Measurements from ENCODE around the gene AMDHD2.

AMDHD2 gene

GRCh38 chr16:2523801-2524231, 3.6 kb downstream of the AMDHD2 start:
- Histone ChIP-seq H3K4me1 (ENCODE audit: control insufficient read depth, insufficient read depth, low read length) (peaks cover 6% of the 10 kb centered on the region; the same call in 1 of the 2 replicates), H3K36me3 (ENCODE audit: control insufficient read depth, insufficient read depth, low read length) (peaks cover 52% of the 10 kb centered on the region), H3K9ac (ENCODE audit: low read depth, low read length) (no peak overlapping the region), H3K9me3 (ENCODE audit: control insufficient read depth, insufficient read depth, low read length) (no peaks in the 10 kb centered on the region), H3K27ac (ENCODE audit: low read depth, low read length) (no peak overlapping the region), H3K4me3 (ENCODE audit: low read depth, low read length) (no peak overlapping the region), H3K27me3 (ENCODE audit: control insufficient read depth, insufficient read depth, low read length) (no peaks in the 10 kb centered on the region)

- Histone ChIP-seq H3K27me3 (ENCODE audit: control insufficient read depth, insufficient read depth, low read length) (no peaks in the 10 kb centered on the region), H3K4me3 (ENCODE audit: low read depth, low read length) (no peak overlapping the region), H3K36me3 (ENCODE audit: control insufficient read depth, insufficient read depth, low read length) (peaks cover 58% of the 10 kb centered on the region), H3K27ac (ENCODE audit: low read depth, low read length) (no peak overlapping the region), H3K4me1 (ENCODE audit: control insufficient read depth, insufficient read depth, low read length) (peaks cover 6% of the 10 kb centered on the region; the same call in 1 of the 2 replicates), H3K9ac (ENCODE audit: low read depth, low read length) (no peak overlapping the region), H3K9me3 (ENCODE audit: control insufficient read depth, insufficient read depth, low read length) (no peaks in the 10 kb centered on the region)
Observed at GRCh38 chr16:2524339-2524938, 4.3 kb downstream of the AMDHD2 start.

DNA sequence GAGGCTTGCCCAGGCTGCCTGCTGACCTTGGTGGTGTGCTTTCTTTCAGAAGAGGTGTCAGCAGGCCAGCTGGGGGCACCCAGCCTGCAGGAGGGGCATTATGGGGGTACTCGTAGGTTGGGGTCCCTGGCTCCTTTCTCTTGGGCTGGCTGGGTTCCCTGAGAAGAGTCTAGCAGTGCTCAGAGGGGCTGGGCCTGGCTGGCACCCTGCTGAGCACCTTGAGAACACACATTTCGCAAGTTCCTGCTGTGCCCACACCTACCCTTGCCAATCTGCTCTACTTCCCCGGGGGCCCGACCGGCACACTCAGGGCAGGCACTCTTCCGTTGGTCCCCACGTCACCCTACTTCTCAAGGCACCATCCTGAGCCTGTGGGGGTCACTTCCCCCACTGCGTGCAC, 6.0 kb downstream of the AMDHD2 start:
- H3K27me3 ChIP-seq (ENCODE audit: control insufficient read depth, insufficient read depth, low read length): no peaks in the 10 kb centered on the region
- no peaks in the 10 kb centered on the region for H3K9me3 ChIP-seq (ENCODE audit: control insufficient read depth, insufficient read depth, low read length)
- H3K36me3 ChIP-seq (ENCODE audit: control insufficient read depth, insufficient read depth, low read length): peaks cover 59% of the 10 kb centered on the region
- H3K27ac ChIP-seq (ENCODE audit: low read depth, low read length): no peak overlapping the region
- no peak overlapping the region for H3K9ac ChIP-seq (ENCODE audit: low read depth, low read length)
- H3K4me1 ChIP-seq (ENCODE audit: control insufficient read depth, insufficient read depth, low read length): peaks cover 2% of the 10 kb centered on the region; the same call in 1 of the 2 replicates
- no peak overlapping the region for H3K4me3 ChIP-seq (ENCODE audit: low read depth, low read length)

DNA sequence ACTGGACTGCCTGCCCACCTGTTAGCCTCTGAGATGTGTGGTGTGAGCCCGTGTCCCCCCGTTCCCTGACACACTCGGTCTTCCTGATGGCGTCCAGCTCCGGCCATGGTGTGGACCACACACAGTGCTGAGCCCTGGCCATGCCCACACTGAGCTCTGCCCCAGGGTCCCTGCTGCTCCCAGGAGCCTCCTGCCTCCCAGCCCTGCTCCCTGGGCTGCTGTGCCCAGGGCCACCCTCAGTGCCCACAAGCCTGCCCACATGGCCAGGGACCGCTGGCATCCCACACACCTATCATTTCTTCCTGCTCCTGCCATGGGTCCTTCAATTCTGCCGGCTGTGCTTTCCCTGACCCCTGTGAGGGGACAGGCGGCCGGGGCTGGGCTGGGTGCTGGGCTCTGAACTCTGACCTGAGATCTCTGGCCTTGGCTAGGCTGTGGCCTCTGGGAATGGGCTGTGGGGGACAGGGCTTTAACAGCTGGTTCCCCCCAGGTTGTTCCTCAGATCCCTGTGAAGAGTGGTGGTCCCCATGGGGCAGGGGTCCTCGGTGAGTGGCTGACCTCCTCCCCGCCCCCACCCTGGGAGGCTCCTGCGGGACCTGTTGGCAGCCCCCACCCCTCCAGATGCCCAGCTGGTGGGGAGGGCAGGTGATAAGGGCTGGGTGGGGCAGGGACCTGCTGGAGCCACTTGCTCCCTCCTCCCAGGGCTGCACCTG, 7.1 kb downstream of the AMDHD2 start:
- H3K36me3 ChIP-seq (ENCODE audit: control insufficient read depth, insufficient read depth, low read length): peaks cover 55% of the 10 kb centered on the region
- H3K4me1 ChIP-seq (ENCODE audit: control insufficient read depth, insufficient read depth, low read length): no peaks in the 10 kb centered on the region; the same call in 1 of the 2 replicates
- H3K27ac ChIP-seq (ENCODE audit: low read depth, low read length): no peak overlapping the region
- no peak overlapping the region for H3K4me3 ChIP-seq (ENCODE audit: low read depth, low read length)
- H3K9ac ChIP-seq (ENCODE audit: low read depth, low read length): no peak overlapping the region
- no peaks in the 10 kb centered on the region for H3K9me3 ChIP-seq (ENCODE audit: control insufficient read depth, insufficient read depth, low read length)
- H3K27me3 ChIP-seq (ENCODE audit: control insufficient read depth, insufficient read depth, low read length): no peaks in the 10 kb centered on the region

DNA sequence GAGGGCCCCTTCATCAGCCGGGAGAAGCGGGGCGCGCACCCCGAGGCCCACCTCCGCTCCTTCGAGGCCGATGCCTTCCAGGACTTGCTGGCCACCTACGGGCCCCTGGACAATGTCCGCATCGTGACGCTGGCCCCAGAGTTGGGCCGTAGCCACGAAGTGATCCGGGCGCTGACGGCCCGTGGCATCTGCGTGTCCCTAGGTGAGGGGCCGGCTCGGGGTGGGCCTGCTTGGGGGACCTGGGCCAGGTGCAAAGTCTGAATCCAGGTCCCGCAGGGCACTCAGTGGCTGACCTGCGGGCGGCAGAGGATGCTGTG, 7.6 kb downstream of the AMDHD2 start:
- H3K4me1 ChIP-seq (ENCODE audit: control insufficient read depth, insufficient read depth, low read length): no peaks in the 10 kb centered on the region; the same call in 1 of the 2 replicates
- H3K27ac ChIP-seq (ENCODE audit: low read depth, low read length): no peak overlapping the region
- H3K27me3 ChIP-seq (ENCODE audit: control insufficient read depth, insufficient read depth, low read length): no peaks in the 10 kb centered on the region
- H3K9me3 ChIP-seq (ENCODE audit: control insufficient read depth, insufficient read depth, low read length): no peaks in the 10 kb centered on the region
- peaks cover 54% of the 10 kb centered on the region for H3K36me3 ChIP-seq (ENCODE audit: control insufficient read depth, insufficient read depth, low read length)
- no peak overlapping the region for H3K4me3 ChIP-seq (ENCODE audit: low read depth, low read length)
- H3K9ac ChIP-seq (ENCODE audit: low read depth, low read length): no peak overlapping the region

DNA sequence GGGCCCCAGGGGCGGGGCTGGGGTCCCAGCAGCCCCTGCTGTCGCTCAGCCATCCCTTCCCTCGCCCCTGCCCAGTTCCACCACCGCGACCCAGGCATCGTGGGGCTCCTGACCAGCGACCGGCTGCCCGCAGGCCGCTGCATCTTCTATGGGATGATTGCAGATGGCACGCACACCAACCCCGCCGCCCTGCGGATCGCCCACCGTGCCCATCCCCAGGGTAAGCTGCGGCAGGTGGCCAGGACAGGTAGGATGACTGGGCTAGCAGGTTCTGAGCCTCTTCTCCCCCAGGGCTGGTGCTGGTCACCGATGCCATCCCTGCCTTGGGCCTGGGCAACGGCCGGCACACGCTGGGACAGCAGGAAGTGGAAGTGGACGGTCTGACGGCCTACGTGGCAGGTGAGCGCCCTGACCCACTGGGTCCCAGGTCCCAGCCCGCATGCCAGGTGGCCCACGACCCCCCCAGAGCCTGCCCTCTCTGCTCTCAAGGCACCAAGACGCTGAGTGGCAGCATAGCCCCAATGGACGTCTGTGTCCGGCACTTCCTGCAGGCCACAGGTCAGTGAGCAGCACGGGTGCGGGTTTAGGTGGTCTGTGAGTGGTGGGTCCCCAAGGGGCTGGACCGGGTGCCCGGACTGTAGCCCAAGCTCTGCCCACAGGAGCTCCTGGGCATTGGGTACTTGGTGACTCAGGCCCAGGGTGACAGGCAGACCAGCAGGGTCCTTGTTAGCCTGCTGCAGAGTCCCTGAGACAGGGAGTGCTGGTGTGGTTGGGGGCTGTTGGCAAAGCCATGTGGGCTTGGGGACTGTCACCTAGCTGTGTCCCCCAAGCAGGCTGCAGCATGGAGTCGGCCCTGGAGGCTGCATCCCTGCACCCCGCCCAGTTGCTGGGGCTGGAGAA, 8.2 kb downstream of the AMDHD2 start:
- Histone ChIP-seq H3K4me1 (ENCODE audit: control insufficient read depth, insufficient read depth, low read length) (no peaks in the 10 kb centered on the region; the same call in 1 of the 2 replicates), H3K27me3 (ENCODE audit: control insufficient read depth, insufficient read depth, low read length) (no peaks in the 10 kb centered on the region), H3K9me3 (ENCODE audit: control insufficient read depth, insufficient read depth, low read length) (no peaks in the 10 kb centered on the region), H3K9ac (ENCODE audit: low read depth, low read length) (no peak overlapping the region), H3K4me3 (ENCODE audit: low read depth, low read length) (no peak overlapping the region), H3K36me3 (ENCODE audit: control insufficient read depth, insufficient read depth, low read length) (peaks cover 49% of the 10 kb centered on the region), H3K27ac (ENCODE audit: low read depth, low read length) (no peak overlapping the region)

DNA sequence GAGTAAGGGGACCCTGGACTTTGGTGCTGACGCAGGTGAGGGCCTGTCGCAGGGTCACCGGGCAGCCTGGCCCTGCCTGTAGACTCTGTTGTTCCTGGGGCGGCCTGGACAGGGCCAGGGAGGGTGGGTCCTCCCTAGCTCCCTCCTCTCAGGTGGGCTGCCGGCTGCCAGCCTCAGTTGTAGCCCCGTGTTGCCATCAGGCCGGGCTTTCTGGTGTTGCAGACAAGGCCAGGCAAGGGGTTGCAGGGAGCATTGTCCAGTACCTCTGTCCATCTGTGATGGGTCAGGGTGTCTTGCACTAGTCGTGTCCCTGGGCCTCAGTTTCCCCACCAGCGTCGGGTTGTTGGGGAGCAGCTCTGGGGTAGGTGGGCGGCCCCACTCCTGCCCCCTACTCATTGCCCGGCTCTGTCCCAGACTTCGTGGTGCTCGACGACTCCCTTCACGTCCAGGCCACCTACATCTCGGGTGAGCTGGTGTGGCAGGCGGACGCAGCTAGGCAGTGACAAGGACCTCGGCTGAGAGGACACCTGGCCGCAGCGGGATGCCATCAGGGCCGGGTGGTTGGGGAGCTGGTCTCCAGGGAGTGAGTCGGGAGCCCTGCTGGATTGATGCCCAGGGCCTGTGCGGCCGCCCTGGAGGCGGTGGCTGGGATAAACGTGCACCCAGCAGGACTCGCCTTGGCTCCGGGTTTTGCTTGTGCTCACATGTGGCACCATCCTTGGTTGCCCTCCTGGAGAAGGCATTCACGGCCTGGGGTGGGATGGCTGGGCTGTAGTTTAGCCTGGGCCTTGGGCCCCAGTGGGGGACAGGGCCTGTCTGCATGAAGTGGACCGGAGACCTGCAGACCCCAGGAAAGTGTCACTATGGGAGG, 9.1 kb downstream of the AMDHD2 start:
- Histone ChIP-seq H3K4me1 (ENCODE audit: control insufficient read depth, insufficient read depth, low read length) (no peaks in the 10 kb centered on the region; the same call in 1 of the 2 replicates), H3K27me3 (ENCODE audit: control insufficient read depth, insufficient read depth, low read length) (no peaks in the 10 kb centered on the region), H3K36me3 (ENCODE audit: control insufficient read depth, insufficient read depth, low read length) (peaks cover 40% of the 10 kb centered on the region), H3K4me3 (ENCODE audit: low read depth, low read length) (no peak overlapping the region), H3K9ac (ENCODE audit: low read depth, low read length) (no peak overlapping the region), H3K9me3 (ENCODE audit: control insufficient read depth, insufficient read depth, low read length) (no peaks in the 10 kb centered on the region), H3K27ac (ENCODE audit: low read depth, low read length) (no peak overlapping the region)

DNA sequence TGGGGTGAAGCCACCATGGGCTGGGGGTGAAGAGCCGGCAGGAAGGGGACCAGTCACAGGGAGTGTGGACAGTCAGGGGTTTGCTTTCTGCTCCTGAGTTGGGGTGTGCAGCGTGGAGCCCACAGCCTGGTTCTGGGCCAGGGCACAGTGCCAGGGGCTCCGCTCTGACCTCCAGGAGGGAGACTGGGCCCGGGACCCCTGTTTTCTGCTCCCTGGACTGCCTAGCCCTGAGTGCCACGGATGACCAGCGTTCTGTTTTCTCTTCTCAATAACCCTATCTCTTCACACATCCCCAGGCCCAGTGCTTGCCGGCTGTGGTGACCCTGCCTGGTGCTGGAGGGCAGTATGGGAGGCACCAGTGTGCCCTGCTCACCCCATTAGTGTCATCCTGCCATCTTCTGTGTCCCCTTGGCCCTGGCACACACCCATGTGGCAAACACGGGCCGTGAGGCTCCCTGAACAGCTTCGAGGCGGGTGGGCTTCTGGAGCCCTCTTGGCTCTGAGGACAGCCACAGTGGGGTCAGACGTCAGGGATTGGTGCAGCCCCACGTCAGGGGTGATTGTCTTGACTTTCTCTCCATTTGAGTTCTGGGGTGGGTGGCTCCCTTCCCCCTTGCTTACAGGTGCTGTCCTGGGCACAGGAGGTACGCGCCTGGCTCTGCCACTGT, 9.9 kb downstream of the AMDHD2 start:
- no peak overlapping the region for H3K27ac ChIP-seq (ENCODE audit: low read depth, low read length)

GRCh38 chr16:2530629-2531318, 10.6 kb downstream of the AMDHD2 start:
- Histone ChIP-seq H3K9ac (ENCODE audit: low read depth, low read length) (no peak overlapping the region), H3K27ac (ENCODE audit: low read depth, low read length) (peak overlapping the region; percentile 87)

More for the DNA sequence above, 9.9 kb downstream of the AMDHD2 start:
- H3K9ac ChIP-seq (ENCODE audit: low read depth, low read length): no peak overlapping the region
- H3K27me3 ChIP-seq (ENCODE audit: control insufficient read depth, insufficient read depth, low read length): no peaks in the 10 kb centered on the region
- no peaks in the 10 kb centered on the region; the same call in 1 of the 2 replicates for H3K4me1 ChIP-seq (ENCODE audit: control insufficient read depth, insufficient read depth, low read length)
- H3K4me3 ChIP-seq (ENCODE audit: low read depth, low read length): no peak overlapping the region
- H3K36me3 ChIP-seq (ENCODE audit: control insufficient read depth, insufficient read depth, low read length): peaks cover 33% of the 10 kb centered on the region
- no peaks in the 10 kb centered on the region for H3K9me3 ChIP-seq (ENCODE audit: control insufficient read depth, insufficient read depth, low read length)

More at GRCh38 chr16:2530629-2531318, 10.6 kb downstream of the AMDHD2 start:
- Histone ChIP-seq H3K9me3 (ENCODE audit: control insufficient read depth, insufficient read depth, low read length) (no peaks in the 10 kb centered on the region), H3K4me1 (ENCODE audit: control insufficient read depth, insufficient read depth, low read length) (no peaks in the 10 kb centered on the region; the same call in 1 of the 2 replicates), H3K4me3 (ENCODE audit: low read depth, low read length) (peak overlapping the region; percentile 70), H3K36me3 (ENCODE audit: control insufficient read depth, insufficient read depth, low read length) (peaks cover 32% of the 10 kb centered on the region), H3K27me3 (ENCODE audit: control insufficient read depth, insufficient read depth, low read length) (no peaks in the 10 kb centered on the region)

All from HUES48 (cell line).